Fibroblast of peridontal ligament (primary cell): ENCODE data around the gene ADGRF5.

Experiments
- DNase-seq: peaks from one replicate; pipeline ENCODE4 v3.0.0-alpha.2; 2010; ENCODE audit errors: extremely low read depth

Gene ADGRF5, protein sequence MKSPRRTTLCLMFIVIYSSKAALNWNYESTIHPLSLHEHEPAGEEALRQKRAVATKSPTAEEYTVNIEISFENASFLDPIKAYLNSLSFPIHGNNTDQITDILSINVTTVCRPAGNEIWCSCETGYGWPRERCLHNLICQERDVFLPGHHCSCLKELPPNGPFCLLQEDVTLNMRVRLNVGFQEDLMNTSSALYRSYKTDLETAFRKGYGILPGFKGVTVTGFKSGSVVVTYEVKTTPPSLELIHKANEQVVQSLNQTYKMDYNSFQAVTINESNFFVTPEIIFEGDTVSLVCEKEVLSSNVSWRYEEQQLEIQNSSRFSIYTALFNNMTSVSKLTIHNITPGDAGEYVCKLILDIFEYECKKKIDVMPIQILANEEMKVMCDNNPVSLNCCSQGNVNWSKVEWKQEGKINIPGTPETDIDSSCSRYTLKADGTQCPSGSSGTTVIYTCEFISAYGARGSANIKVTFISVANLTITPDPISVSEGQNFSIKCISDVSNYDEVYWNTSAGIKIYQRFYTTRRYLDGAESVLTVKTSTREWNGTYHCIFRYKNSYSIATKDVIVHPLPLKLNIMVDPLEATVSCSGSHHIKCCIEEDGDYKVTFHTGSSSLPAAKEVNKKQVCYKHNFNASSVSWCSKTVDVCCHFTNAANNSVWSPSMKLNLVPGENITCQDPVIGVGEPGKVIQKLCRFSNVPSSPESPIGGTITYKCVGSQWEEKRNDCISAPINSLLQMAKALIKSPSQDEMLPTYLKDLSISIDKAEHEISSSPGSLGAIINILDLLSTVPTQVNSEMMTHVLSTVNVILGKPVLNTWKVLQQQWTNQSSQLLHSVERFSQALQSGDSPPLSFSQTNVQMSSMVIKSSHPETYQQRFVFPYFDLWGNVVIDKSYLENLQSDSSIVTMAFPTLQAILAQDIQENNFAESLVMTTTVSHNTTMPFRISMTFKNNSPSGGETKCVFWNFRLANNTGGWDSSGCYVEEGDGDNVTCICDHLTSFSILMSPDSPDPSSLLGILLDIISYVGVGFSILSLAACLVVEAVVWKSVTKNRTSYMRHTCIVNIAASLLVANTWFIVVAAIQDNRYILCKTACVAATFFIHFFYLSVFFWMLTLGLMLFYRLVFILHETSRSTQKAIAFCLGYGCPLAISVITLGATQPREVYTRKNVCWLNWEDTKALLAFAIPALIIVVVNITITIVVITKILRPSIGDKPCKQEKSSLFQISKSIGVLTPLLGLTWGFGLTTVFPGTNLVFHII (N-terminal part only)

DNA sequence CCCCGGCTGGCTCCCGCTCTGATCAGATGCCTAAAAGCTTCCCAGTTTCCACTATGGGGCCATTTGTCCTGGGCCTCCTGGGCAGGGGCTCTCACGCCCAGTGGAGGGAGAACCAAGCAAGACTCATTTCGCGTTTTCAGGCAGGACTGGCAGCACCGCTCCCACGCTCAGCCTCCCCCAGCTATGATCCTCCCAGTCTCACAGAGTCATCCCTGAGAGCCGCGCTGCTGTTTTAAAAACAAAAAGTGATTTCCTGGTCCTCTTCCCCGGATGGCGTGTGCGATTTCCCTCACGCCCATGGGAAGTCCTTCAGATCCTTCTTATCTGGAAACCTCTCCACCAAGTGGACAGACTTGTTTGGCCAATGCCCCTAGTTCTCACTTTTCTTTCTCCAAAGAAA, at the start of gene ADGRF5:
Gene ADGRF5, minus strand, starts transcription at position 208 of the 400 bp plus-strand sequence. CDS start 15,176 bp downstream, outside the sequence.
- DNase-seq = no peak

DNA sequence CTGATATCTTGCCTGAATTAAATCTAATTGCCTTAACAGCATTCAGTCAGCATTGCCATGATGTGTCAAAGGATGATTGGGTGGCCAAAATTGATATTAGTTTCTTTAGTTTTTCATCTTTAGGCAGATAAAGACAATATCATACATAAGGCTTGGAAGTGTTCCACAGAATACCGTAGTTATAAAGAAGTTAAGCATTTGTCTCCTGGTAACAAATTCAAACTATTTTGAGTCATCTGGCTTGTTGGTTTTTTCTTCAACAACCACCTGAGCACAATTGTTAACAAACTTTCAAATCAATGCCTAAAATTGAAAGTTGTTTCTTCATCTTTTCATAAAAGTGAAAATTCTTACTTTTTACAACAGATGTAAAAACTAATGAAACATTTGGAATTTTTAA, 47.5 kb upstream of the ADGRF5 start:
- no peak for DNase-seq

DNA sequence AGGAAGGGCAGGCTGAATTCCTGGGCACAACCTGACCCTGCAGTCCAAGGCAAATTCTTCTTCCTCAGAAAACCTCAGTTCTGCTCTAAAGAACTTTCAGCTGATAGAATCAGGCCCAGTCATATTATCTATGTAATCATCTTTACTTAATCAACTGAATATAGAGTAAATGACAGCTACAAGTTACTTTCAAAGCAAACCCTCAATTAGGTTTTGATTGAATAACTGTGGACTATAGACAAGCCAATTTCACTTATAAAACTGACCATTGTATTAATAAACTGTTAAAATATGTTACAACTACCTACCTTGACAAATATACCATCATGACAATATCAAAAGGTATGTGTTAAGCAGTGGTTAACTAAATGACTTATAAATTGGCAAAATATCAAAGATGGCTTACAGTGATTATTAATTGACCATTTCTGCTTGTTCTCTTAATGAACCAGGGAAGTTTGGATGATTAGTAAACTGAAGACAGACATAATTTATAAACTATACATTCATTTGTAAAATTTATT, 46.1 kb upstream of the ADGRF5 start:
- DNase-seq = no peak

DNA sequence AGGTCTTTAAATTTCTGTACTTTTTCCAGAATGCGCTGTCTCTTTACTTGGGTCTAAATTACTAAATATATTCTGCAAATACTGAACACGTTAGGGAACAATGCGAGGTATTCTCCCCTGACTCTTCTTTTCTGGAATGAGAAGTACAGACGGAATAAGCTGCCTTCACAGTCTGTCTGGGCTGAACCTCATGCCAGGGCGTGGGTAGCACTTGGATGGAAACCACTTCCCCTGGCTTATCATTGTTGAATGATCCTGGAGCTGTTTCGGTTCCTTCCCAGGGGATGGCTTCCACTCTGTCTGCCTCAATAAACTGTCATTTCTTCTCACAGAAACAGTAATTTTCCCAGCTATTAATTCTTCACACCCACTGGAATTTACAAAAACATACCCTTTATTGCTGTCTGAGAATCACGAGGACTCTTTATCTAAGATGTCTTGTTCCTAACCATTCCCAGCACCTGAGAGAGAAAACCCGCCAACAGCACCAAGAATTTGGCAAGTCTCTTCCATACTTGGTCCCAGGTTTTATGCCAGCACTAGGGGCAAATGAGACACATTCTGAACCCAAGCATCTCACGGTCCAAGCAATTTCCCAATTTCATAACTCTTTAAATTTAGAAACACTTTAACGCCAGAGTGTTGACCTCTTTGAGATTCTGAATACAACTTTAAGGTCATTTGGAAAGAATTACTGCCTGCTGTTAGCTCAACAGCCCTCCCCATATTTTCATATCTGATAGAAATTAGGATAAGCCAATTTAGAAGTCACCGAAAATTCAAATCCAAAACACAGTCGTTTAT, 43.2 kb upstream of the ADGRF5 start:
- no peak for DNase-seq

DNA sequence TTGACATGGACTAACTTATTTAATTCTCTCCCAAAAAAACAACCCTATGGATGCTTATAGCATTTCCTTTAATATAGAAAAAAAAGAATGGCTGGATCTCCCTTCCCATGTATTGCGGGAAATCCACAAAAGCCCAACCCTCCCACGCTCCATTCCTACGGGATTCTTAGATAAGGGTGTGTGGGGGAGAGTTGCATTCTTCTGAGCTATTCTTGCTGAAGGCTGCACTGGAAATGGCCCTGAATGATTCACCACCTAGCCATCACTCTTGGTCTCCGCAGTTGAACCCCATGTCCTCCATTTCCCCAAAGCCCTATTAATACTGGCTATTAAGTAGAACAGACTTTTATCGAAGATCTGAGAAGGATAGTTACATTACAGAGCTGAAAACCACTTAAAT, 41.9 kb upstream of the ADGRF5 start:
- DNase-seq = no peak

DNA sequence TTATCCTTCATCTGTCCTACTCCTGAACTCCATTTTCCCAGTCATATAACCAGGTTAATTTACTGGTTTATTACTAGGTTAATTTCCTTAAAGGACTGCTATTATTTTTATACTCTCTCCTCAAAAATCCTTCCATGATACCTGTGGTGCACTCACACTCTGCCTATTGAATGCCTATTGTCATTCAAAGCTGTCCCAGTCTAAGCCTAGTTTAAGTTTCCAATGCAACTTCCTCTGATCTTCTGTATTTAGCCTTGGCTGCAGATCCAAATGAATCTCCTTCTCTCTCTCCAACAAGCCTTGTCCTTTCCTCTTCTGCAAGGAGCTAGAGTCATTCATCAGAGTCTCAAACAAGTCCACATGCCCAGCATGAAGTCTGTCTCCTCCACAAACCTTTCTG, 41.3 kb upstream of the ADGRF5 start:
- DNase-seq = no peak

DNA sequence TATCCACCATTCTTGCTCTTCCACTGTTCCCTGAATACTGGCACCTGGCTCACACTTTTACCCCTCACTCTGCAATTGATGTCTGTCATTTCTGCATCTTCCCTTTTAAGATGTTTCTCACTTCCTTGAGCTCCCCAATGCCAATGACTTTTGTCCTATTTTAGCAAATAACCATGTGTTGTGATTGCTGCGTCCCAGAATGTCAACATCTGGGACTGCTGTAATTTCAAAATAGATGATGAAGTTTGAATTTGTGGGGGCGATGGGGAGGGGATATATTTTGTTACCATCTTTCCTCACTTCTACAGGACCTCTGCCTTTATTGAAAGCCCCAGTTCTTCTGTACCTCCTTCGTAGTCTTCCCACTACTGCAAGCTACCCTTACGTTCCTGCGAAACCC, 40.0 kb upstream of the ADGRF5 start:
- no peak for DNase-seq

DNA sequence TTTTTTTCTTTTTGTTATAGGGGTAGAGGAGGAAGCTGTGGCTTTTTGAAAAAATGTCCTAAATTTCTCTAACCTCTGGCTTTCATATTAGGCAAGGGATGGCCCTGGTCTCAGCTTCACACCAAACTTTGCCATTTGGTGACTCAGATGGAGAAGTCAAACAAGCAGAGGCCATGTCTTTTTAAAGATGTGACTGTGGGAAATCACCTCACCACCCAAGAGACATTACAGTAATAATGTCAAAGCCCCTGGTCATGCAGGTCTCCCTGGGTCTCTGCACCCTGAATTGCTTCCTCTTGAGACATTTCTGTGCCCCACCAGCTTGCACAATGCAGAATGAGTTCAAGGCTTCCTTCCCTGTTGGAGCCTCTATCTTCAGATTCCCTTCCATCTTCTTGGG, 39.5 kb upstream of the ADGRF5 start:
- DNase-seq = no peak

DNA sequence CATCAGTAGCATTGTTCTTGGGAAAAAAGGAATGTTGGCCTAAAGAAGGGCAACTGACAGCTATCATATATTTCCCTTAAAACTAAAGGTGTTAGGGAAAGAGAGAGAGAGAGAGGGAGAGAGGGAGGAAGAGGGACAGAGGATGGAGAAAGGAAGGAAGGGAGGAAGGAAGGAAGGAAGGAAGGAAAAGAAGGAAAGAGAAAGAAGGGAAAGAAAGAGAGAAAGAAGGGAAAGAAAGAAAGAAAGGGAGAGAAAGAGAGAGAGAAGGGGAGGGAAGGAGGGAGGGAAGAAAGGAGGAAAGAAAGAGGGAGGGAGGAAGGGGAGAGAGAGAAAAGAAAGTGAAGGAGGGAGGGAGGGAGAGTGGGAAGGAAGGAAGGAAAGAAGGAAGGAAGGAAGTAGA, 37.7 kb upstream of the ADGRF5 start:
- no peak for DNase-seq

DNA sequence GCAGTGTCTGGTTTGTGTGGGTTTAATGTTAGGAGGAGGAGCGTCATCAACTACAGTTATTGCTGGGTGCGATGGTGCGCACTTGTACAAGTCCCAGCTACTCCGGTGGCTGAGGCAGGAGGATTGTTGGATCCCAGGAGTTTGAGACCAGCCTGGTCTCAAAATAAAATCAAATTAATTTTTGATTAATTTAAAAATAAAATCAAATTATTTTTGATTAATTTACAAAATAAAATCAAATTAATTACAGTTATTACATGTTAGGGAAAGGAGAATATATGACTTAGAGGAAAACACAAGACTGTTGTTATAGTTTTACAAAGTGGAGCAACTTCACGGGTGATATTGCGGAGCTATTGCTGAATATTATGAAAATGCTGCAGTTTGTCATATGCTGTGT, 34.7 kb upstream of the ADGRF5 start:
- no peak for DNase-seq

DNA sequence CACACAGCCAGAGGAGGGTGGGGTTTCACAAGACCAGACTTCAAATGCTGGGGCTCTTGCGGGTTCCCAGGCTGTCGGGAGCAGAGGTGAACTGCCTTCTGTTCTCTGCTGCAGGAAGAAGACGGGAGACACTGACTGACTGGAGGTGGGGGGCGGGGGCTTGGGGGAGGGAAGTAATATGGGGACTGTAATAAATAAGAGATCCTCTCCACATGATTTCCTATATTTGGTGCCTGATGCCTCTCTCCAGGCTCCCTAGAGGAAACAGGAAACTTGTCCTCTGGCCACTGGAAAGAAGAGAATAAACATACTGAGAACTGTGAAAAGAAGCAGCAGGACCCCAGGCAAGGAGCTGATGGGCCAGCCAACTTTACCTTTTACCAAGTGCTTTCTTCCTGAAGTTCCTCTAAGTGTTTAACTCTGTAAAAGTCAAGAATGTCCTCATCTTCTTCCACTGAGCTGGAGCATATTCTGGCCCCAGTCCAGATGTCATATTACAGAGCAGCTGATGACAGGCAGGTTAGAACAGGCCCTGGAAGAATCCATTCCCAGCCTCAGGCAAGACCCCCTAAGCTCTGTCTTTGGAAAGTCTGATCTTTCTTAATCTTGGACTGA, 33.2 kb upstream of the ADGRF5 start:
- no peak for DNase-seq

DNA sequence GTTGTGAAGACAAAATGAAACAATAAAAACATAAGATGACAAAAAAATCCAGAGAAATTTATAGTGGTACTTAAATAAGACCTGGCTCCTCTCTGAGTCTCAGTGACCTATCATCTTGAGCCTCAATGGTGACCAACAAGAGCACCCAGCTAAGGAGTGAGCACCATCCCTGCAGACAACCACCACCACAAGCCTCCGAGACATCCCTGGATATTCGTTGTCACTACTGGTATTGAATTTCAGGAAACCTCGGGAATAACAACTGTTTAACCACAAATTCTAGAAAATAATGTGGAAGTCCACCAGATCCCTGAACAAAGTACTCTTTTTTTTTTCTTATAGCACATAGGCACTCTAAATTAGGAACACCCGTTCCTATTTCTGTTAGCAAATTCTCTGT, 32.2 kb upstream of the ADGRF5 start:
- DNase-seq = no peak

DNA sequence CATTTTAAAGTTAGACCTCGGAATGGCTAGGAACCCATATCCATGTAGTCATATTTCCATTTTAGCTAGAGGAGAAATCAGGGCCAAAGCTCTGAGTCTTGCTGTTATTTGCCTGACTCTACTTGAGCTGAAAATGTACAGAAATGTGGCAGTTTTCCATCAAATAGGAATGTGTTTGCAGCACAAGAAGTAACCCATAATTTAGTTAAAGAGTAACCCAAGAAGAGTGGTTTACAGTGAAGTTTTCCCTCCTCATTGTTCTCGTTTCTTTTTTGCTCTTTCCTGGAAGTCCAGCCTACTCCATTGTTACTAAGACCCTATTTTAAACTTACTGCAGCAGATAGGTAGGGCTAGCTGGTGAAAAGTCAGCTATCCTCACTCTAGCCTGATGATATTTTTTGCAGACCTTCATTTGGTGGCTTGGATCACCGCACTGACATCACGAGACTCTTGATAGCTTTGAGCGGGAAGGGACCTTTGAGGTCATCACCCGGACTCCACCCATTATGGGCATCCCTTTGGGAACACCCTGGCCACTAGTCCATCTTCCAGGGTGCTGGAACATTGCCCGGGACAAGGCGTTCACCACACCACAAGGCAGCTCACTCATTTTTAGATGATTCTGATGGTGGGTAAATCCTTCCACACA, 28.0 kb upstream of the ADGRF5 start:
- DNase-seq = no peak

DNA sequence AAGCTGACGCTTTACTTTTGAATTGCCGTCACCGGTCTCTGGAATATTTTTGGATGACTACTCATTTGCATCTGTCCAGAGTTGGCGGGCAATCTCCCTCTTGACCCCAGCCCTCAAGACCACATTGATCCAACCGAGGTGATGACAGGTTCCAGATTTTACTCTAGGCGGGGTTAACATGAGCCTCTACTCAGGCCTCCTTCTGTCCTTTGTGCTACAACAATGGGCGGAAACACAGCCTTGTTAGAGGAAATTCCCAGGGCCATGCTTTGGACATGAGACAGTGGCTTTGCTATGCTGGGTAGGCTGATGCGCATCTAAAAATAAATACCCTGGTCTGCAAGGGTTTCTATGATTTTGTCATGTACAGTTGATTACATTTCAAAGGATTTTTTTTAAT, 27.0 kb upstream of the ADGRF5 start:
- no peak for DNase-seq

DNA sequence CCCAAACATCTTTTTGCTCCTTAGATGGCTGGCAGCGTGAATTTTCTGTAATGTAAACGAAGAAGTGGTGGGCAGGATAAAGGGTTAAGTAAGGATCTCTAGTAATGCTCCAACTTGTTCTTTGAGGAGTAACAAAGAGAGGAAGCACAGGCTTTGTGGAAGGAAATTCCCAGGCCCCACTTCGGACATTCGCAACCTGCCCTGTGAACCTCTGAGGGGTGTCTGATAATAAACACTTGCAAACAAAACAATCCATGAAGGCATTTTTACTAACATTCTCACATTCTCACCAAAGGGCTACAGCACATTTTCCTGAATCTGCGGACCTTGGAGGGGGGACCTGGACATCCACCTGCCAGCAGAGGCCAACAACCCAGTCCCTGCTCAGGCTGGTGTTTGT, 25.8 kb upstream of the ADGRF5 start:
- DNase-seq = no peak

DNA sequence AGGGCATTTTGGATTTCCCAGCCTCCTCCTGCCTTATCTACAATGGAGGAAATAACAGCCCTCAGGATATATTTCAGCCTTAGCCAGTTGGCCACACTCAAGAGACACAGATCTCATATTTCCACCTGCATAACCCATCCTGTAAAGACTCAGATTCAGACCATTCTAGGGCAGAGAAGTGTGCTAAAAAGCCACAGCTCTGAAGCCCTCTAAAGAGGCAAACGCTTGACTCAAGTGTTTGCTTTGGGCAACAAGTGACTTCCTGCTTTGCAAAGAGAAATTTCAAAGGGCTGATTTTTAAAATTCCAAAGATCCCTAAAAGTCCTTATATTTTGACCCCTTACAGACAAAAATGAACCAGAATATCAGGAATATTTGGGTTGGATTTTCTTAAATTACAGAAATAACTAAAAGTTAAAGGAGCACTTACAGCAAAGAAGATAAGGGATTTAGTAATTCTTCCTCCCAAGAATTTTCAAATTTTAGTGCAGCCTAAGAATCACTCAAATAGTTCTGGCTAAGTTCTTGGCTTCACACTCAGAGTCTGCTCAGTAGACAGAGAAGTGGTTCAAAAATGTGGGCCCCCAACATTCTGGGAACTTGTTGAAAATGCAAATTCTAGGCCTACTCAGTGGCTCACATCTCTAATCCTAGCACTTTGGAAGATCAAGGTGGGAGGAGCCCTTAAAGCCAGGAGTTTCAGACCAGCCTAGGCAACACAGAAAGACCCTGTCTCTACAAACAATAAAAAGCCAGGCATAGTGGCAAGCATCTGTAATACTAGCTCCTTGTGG, 18.9 kb upstream of the ADGRF5 start:
- no peak for DNase-seq

DNA sequence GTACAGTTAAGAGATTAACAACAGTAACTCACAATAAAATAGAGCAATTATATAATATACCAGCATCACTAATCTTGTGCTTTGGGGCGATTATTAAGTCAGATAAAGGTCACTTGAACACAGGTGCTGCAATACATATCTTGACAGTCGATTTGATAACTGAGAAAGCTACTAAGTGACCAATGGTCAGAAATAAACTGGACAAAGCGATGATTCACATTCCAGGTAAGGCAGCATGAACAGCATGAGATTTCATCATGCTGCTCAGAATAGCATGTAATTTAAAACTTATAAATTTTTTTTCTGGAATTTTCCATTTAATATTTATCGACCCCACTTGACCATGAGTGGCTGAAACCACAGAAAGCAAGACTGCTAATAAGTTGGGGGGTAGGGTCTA, 15.9 kb upstream of the ADGRF5 start:
- DNase-seq = no peak

DNA sequence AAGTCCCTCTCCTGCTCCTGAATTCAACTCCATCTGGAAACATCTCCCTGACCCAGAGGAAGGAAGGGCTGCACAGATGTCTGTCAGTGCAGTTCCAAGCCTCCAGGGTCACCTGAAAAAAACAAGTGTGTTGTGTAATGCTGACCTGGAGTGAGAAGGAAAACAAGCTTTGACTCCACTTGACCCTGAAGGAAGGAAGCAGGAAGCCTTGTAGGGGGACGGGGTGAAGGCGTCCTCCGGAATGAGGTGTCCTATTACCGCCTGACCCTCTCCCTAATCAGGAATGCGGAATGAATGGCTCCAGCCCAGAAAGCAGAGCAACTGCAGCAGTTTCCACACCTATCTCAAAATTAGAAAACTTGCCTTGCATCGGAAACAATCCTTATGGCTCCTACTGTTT, 13.9 kb upstream of the ADGRF5 start:
- no peak for DNase-seq

DNA sequence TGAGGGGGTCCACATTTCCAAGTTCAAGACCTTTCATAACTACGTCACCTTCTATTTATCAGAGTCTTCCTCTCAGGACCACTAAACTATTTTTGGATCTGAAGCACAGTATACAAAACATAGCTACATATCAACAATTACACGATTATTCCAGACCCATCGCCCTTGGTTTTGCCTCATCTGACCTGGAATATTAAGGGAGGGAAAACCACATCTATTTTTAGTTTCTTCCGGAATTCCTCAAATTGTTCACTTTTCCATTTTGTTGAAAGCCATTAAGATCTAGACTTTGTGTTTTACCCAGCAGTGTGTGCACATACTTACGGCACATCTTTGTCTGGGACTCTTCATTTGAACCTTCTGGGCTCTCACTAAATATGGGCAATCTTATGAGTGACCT, 12.0 kb upstream of the ADGRF5 start:
- no peak for DNase-seq
